GM19240 (cell line): ENCODE results near the gene HGFAC.

Source experiments
- DNase-seq: peaks from one replicate; pipeline ENCODE4 v3.0.0; 2011; ENCODE audit warnings: low spot score; ENCODE audit not compliant: insufficient read length

Gene HGFAC

GRCh38 chr4:3441501-3442459 lies at the start of gene HGFAC:
TSS of gene HGFAC (plus strand) at chr4:3441968. CDS start at chr4:3442002, 34 bp downstream.
- no peak for DNase-seq

GRCh38 chr4:3392321-3392720 lies 49.4 kb upstream of the HGFAC start:
- no peak for DNase-seq

GRCh38 chr4:3393171-3393570 lies 48.6 kb upstream of the HGFAC start:
- DNase-seq, result no peak

GRCh38 chr4:3396600-3396999 lies 45.2 kb upstream of the HGFAC start:
- no peak for DNase-seq

- DNase-seq, result no peak
Measured at GRCh38 chr4:3397128-3397527, 44.6 kb upstream of the HGFAC start.

GRCh38 chr4:3399277-3400194 lies 42.2 kb upstream of the HGFAC start:
- no peak for DNase-seq

- no peak for DNase-seq
Measured at GRCh38 chr4:3401436-3402171, 40.2 kb upstream of the HGFAC start.

- no peak for DNase-seq
Measured at GRCh38 chr4:3402491-3403347, 39.0 kb upstream of the HGFAC start.

- no peak for DNase-seq
Measured at GRCh38 chr4:3403348-3403906, 38.3 kb upstream of the HGFAC start.

GRCh38 chr4:3404546-3404945 lies 37.2 kb upstream of the HGFAC start:
- DNase-seq, result no peak

GRCh38 chr4:3405176-3405575 lies 36.6 kb upstream of the HGFAC start:
- DNase-seq, result no peak

- DNase-seq, result no peak
Measured at GRCh38 chr4:3406021-3406420, 35.7 kb upstream of the HGFAC start.

- no peak for DNase-seq
Measured at GRCh38 chr4:3406431-3406830, 35.3 kb upstream of the HGFAC start.

GRCh38 chr4:3407171-3407771 lies 34.5 kb upstream of the HGFAC start:
- no peak for DNase-seq

GRCh38 chr4:3407930-3408792 lies 33.6 kb upstream of the HGFAC start:
- DNase-seq, result no peak

- DNase-seq, result no peak
Measured at GRCh38 chr4:3408793-3409330, 32.9 kb upstream of the HGFAC start.

GRCh38 chr4:3409571-3410091 lies 32.1 kb upstream of the HGFAC start:
- DNase-seq, result no peak
